Posterior cingulate gyrus (tissue), 11 donors: ENCODE data around the gene AFF3.
"Not testable (repeated sequence)": the region's sequence is repeated elsewhere in the genome, so short reads cannot be mapped to it uniquely, and the experiment has no call there.

ENCODE experiments used
- DNase-seq, 10 donors: peaks; one replicate each; pipeline versions ENCODE4 v3.0.0 to v3.0.0-alpha.2; 2020 to 2021; ENCODE audit warnings: mixed read lengths in 3 of 10
- intact Hi-C: fragments of 100-400 bp; cut with DNase I; formaldehyde crosslinking; loops from one replicate; pipeline ENCODE4 v1.15.1; 2023

AFF3 gene

GRCh38 chr2:99942561-99943347 is 199.6 kb downstream of the AFF3 start:
- intact Hi-C loops: no loop called here
- DNase-seq: no peak

GRCh38 chr2:99940963-99941362 is 201.4 kb downstream of the AFF3 start:
- peak in 1 of 10 donors; percentile 46 for DNase-seq
- intact Hi-C loops: no loop called here

GRCh38 chr2:99939135-99939534 is 203.3 kb downstream of the AFF3 start:
- intact Hi-C loops: no loop called here
- DNase-seq: no peak

GRCh38 chr2:99938250-99938649 is 204.1 kb downstream of the AFF3 start:
- intact Hi-C loops: no loop called here
- DNase-seq: no peak

GRCh38 chr2:99936065-99936464 is 206.3 kb downstream of the AFF3 start:
- DNase-seq: no peak
- intact Hi-C loops: no loop called here

- intact Hi-C loops: no loop called here
- DNase-seq: no peak
Measured at GRCh38 chr2:99935662-99936061, 206.7 kb downstream of the AFF3 start.

- DNase-seq: no peak
Measured at GRCh38 chr2:99933894-99934650, 208.3 kb downstream of the AFF3 start.

GRCh38 chr2:99933491-99933890 is 208.9 kb downstream of the AFF3 start:
- intact Hi-C loops, DNase-seq: not testable (repeated sequence)

More at GRCh38 chr2:99933894-99934650, 208.3 kb downstream of the AFF3 start:
- intact Hi-C loops: no loop called here

GRCh38 chr2:99928470-99929053 is 213.8 kb downstream of the AFF3 start:
- no peak for DNase-seq
- intact Hi-C loops: no loop called here

GRCh38 chr2:99927690-99928207 is 214.6 kb downstream of the AFF3 start:
- DNase-seq, intact Hi-C loops: not testable (repeated sequence)

- intact Hi-C loops: no loop called here
- DNase-seq: no peak
Measured at GRCh38 chr2:99926986-99927385, 215.4 kb downstream of the AFF3 start.

GRCh38 chr2:99925960-99926359 is 216.4 kb downstream of the AFF3 start:
- peak in 1 of 10 donors; percentile 29 for DNase-seq
- intact Hi-C loops: no loop called here

- DNase-seq: peak in 1 of 10 donors; percentile 18
- intact Hi-C loops: no loop called here
Measured at GRCh38 chr2:99922664-99923063, 219.7 kb downstream of the AFF3 start.

- intact Hi-C loops: no loop called here
- no peak for DNase-seq
Measured at GRCh38 chr2:99921903-99922302, 220.5 kb downstream of the AFF3 start.

- intact Hi-C loops: no loop called here
- no peak for DNase-seq
Measured at GRCh38 chr2:99918389-99918788, 224.0 kb downstream of the AFF3 start.

- intact Hi-C loops: no loop called here
- no peak for DNase-seq
Measured at GRCh38 chr2:99915108-99915675, 227.2 kb downstream of the AFF3 start.

GRCh38 chr2:99911736-99912135 is 230.7 kb downstream of the AFF3 start:
- intact Hi-C loops: no loop called here
- no peak for DNase-seq

GRCh38 chr2:99910902-99911301 is 231.5 kb downstream of the AFF3 start:
- intact Hi-C loops: no loop called here
- DNase-seq: no peak

GRCh38 chr2:99905636-99906035 is 236.8 kb downstream of the AFF3 start:
- intact Hi-C loops: no loop called here
- no peak for DNase-seq

GRCh38 chr2:99905025-99905424 is 237.4 kb downstream of the AFF3 start:
- intact Hi-C loops: no loop called here
- DNase-seq: no peak

- intact Hi-C loops: no loop called here
- DNase-seq: no peak
Measured at GRCh38 chr2:99903981-99904380, 238.4 kb downstream of the AFF3 start.
